Endothelial cell (in vitro differentiated cells): ENCODE data around the gene SND1. TPM values are rescaled to one million over a fixed set of nuclear protein-coding genes. Genes with fewer than 3 reads are reported as not detected.
A peak's percentile ranks its signal among the peaks of the same experiment; 100 is the strongest.

Experiments used
- DNase-seq: peaks from one replicate; pipeline ENCODE4 v3.0.0; 2021; ENCODE audit warnings: low spot score
- H3K27ac Mint-ChIP-seq: one replicate; pipeline ENCODE4 v1.8.0; 2021; ENCODE audit warnings: mixed read lengths, inconsistent platforms; ENCODE audit not compliant: unreplicated experiment
- H3K27me3 Mint-ChIP-seq: one replicate; pipeline ENCODE4 v1.8.0; 2021; ENCODE audit warnings: mild to moderate bottlenecking, moderate library complexity, mixed read lengths, inconsistent platforms; ENCODE audit not compliant: unreplicated experiment
- H3K36me3 Mint-ChIP-seq: one replicate; pipeline ENCODE4 v1.8.0; 2021; ENCODE audit warnings: mild to moderate bottlenecking, low read depth, mixed read lengths, inconsistent platforms; ENCODE audit not compliant: unreplicated experiment
- H3K4me1 Mint-ChIP-seq: one replicate; pipeline ENCODE4 v1.8.0; 2021; ENCODE audit warnings: mild to moderate bottlenecking, mixed read lengths, inconsistent platforms; ENCODE audit not compliant: unreplicated experiment
- H3K4me3 Mint-ChIP-seq: one replicate; pipeline ENCODE4 v1.8.0; 2021; ENCODE audit warnings: mild to moderate bottlenecking, mixed read lengths, inconsistent platforms; ENCODE audit not compliant: unreplicated experiment
- H3K9me3 Mint-ChIP-seq: one replicate; pipeline ENCODE4 v1.8.0; 2021; ENCODE audit warnings: mixed read lengths, inconsistent platforms; ENCODE audit not compliant: unreplicated experiment
- total RNA-seq: library from RNA; stranded (reverse); fragmentation: NEBNext Ultra II Directional; extraction: Animal tissue kit (Norgen Biotek cat#: 25700); gene quantifications from one replicate; pipeline ENCODE4 v1.2.1, GENCODE V29; 2021; ENCODE audit not compliant: unreplicated experiment
- TF ChIP-seq, protein P1 (sequence below): fragments of 200-600 bp; sonication (generic); IDR thresholded peaks from one replicate; pipeline ENCODE4 v1.5.0; 2021; ENCODE audit warnings: antibody characterized with exemption; ENCODE audit not compliant: unreplicated experiment

The SND1 gene
- total RNA-seq, 1 donor from 2014 or later, result 375 TPM

DNA sequence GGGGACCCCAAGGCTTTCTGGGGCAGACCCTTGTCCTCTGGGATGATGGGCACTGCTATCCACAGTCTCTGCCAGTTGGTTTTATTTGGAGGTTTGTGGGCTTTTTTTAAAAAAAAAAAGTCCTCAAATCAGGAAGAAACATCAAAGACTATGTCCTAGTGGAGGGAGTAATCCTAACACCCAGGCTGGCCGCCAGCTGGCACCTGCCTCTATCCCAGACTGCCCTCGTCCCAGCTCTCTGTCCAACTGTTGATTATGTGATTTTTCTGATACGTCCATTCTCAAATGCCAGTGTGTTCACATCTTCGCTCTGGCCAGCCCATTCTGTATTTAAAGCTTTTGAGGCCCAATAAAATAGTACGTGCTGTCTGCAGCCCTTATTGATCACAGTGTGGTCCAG, 440.2 kb downstream of the SND1 start:
- Mint-ChIP-seq H3K27ac (peak overlapping the region; percentile 52), H3K36me3 (peaks cover 51% of the 10 kb centered on the region), H3K4me3 (no peak overlapping the region), H3K4me1 (peaks cover 8% of the 10 kb centered on the region), H3K27me3 (peaks cover 19% of the 10 kb centered on the region), H3K9me3 (no peaks in the 10 kb centered on the region)
- DNase-seq, result no peak
- TF ChIP-seq, protein P1, sequence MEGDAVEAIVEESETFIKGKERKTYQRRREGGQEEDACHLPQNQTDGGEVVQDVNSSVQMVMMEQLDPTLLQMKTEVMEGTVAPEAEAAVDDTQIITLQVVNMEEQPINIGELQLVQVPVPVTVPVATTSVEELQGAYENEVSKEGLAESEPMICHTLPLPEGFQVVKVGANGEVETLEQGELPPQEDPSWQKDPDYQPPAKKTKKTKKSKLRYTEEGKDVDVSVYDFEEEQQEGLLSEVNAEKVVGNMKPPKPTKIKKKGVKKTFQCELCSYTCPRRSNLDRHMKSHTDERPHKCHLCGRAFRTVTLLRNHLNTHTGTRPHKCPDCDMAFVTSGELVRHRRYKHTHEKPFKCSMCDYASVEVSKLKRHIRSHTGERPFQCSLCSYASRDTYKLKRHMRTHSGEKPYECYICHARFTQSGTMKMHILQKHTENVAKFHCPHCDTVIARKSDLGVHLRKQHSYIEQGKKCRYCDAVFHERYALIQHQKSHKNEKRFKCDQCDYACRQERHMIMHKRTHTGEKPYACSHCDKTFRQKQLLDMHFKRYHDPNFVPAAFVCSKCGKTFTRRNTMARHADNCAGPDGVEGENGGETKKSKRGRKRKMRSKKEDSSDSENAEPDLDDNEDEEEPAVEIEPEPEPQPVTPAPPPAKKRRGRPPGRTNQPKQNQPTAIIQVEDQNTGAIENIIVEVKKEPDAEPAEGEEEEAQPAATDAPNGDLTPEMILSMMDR, result no peak

DNA sequence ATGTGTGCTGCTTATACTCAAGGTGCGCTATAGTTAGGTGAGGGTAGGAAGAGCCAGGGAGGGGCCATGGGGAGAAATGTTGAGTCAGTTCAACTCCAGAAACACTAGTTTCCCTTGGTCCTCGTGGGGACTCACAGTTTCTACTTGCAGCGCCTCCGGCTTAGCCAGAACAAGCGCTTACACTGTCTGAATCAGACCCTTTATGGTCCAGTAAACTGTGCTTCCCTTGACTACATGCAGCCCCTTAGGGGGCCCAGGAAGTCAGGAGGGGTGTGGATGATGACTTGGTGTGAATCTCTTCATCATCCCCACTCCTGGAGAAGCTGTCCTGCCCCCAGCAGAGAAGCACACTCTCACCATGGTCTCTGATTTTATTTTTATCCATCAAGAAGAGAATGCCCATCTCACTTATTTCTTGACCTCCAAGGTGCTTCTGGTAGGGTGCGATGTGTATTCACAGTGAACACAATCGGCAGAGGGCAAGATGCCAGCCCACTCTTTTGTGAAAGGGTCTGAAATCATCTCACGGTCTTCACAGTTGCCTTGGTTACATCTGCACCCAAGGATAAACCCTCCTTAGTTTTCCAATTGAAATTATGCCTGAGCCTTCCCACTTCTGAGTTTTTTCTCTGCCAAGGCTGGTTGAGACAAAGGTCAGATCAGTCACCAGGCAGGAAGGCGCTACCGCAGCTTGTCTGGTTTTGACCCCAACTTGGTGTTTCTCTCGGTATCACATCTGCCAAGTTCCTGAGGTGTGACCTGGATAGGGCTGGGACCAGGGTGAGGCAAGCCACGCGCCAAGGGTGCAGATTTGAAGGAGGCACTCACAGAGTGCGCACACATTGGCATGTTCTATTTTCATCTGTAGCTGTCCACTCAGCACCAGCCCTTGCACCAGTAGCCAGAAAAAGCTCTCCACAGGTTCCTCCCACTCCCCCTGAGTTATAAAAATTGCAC, 441.9 kb downstream of the SND1 start:
- H3K9me3 Mint-ChIP-seq, result no peaks in the 10 kb centered on the region
- H3K27ac Mint-ChIP-seq, result no peak overlapping the region
- H3K4me1 Mint-ChIP-seq, result no peaks in the 10 kb centered on the region
- H3K36me3 Mint-ChIP-seq, result peaks cover 43% of the 10 kb centered on the region
- H3K27me3 Mint-ChIP-seq, result peaks cover 15% of the 10 kb centered on the region
- TF ChIP-seq, protein P1, result no peak
- peak overlapping the region; percentile 25 for H3K4me3 Mint-ChIP-seq
- DNase-seq, result no peak

DNA sequence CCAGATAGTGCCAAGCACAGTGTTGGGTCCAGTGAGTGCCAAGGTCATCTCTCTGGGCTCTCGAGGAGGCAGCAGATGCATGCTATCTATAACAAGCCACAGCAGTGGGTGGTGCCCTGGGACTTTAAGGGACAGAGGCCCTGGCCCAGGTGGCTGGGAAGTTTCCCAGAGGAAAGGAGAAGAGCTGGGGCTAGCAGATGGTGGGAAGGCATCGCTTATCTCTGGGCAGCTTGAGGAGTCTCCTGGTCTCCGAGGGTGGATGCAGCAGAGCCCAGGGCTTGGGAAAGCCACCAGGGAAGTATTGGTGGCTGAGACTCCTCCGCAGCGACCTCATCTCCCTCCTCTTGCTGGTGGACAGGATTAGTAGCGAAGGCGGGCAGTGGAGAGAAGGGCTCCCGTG, 442.7 kb downstream of the SND1 start:
- H3K27me3 Mint-ChIP-seq, result peaks cover 18% of the 10 kb centered on the region
- peaks cover 44% of the 10 kb centered on the region for H3K36me3 Mint-ChIP-seq
- H3K4me3 Mint-ChIP-seq, result no peak overlapping the region
- no peak overlapping the region for H3K27ac Mint-ChIP-seq
- no peaks in the 10 kb centered on the region for H3K9me3 Mint-ChIP-seq
- no peak for DNase-seq
- TF ChIP-seq, protein P1, result no peak
- H3K4me1 Mint-ChIP-seq, result no peaks in the 10 kb centered on the region

DNA sequence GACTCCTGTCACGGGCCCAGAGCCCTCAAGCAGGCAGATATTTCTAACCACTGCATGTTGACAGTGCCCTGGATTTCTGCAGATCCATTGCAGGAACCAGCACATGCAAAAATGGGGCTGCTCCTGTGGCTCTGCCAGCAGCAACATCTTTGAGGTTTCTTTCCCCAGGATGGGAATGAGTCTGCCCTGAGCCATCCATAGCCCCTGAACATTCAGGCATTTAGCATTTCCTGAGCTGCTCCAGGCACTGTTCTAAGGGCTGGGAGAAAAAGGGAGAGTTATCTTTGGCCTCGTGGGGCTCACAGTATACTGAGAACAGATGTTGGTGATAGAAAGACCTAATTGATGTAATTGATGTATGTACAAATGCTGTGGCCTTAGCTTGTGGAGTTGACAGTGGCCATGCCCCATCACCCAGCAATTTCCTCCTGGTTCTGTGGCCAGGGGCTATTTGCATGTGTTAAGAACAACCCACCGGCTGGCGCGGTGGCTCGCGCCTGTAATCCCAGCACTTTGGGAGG, 445.3 kb downstream of the SND1 start:
- TF ChIP-seq, protein P1, result no peak
- Mint-ChIP-seq H3K4me1 (peaks cover 18% of the 10 kb centered on the region), H3K27me3 (peaks cover 24% of the 10 kb centered on the region), H3K4me3 (no peak overlapping the region), H3K27ac (no peak overlapping the region), H3K36me3 (peaks cover 35% of the 10 kb centered on the region), H3K9me3 (no peaks in the 10 kb centered on the region)
- DNase-seq, result no peak

DNA sequence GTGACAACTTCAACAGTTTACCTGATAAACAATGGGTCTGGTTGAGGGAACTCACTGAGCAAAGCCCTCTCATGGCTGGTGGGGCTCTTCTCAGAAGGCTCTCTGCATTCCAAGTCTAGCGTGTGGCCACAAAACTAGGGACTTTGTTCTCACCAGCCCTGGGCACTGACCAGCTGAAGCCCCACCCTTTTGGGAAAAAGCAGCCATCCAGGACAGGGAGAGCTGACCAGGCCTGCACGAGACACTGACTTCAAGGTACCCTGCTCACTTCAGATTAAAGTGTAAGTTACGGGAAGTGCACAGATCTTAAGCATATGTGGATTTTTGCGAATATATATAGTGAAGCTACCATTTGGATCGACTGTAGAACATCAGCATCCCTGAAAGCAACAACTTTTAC, 446.6 kb downstream of the SND1 start:
- no peaks in the 10 kb centered on the region for H3K9me3 Mint-ChIP-seq
- H3K27ac Mint-ChIP-seq, result no peak overlapping the region
- peaks cover 29% of the 10 kb centered on the region for H3K36me3 Mint-ChIP-seq
- no peak overlapping the region for H3K4me3 Mint-ChIP-seq
- H3K4me1 Mint-ChIP-seq, result peaks cover 19% of the 10 kb centered on the region
- no peak for DNase-seq
- TF ChIP-seq, protein P1, result no peak
- peaks cover 28% of the 10 kb centered on the region for H3K27me3 Mint-ChIP-seq
